MM.1S (cell line): ENCODE data around the gene SFMBT2.

ENCODE experiments used
- CTCF ChIP-seq: fragments of 300-600 bp; sonication (generic); IDR thresholded peaks from 2 replicates; pipeline ENCODE4 v1.5.1; 2016; ENCODE audit warnings: antibody characterized with exemption, low read length, mixed read lengths
- EZH2 ChIP-seq: fragments of 300-600 bp; sonication (generic); optimal IDR thresholded peaks from 2 replicates; pipeline ENCODE3; 2017; ENCODE audit warnings: low read depth, mild to moderate bottlenecking, antibody characterized with exemption, low read length, mixed read lengths

- no peak for TF ChIP-seq CTCF
- TF ChIP-seq EZH2: no peak
Observed at GRCh38 chr10:7210516-7210915, 200.3 kb downstream of the SFMBT2 start.
